GM19395 (cell line): ENCODE results near the gene BMP2K.
A peak's percentile ranks its signal among the peaks of the same experiment; 100 is the strongest.

Source experiments
- ATAC-seq: cut with Tn5 transposase; IDR thresholded peaks from one replicate; pipeline ENCODE4 v1.9.1; 2021; ENCODE audit warnings: mild to moderate bottlenecking, moderate library complexity; ENCODE audit not compliant: unreplicated experiment

BMP2K gene

GRCh38 chr4:78776079-78776728 is at the start of gene BMP2K:
Gene BMP2K, plus strand, starts transcription at chr4:78776350. Its CDS starts 194 bp downstream, at chr4:78776544.
- ATAC-seq, result peak; percentile 64

GRCh38 chr4:78726546-78726945 is 49.6 kb upstream of the BMP2K start:
- ATAC-seq, result no peak

- ATAC-seq, result no peak
Measured at GRCh38 chr4:78732332-78733104, 43.6 kb upstream of the BMP2K start.

- no peak for ATAC-seq
Measured at GRCh38 chr4:78734441-78735162, 41.5 kb upstream of the BMP2K start.

GRCh38 chr4:78735697-78736096 is 40.5 kb upstream of the BMP2K start:
- peak; percentile 72 for ATAC-seq

- ATAC-seq, result peak; percentile 59
Measured at GRCh38 chr4:78737035-78737434, 39.1 kb upstream of the BMP2K start.

- ATAC-seq, result no peak
Measured at GRCh38 chr4:78737973-78738372, 38.2 kb upstream of the BMP2K start.

- ATAC-seq, result peak; percentile 61
Measured at GRCh38 chr4:78742300-78742699, 33.9 kb upstream of the BMP2K start.

GRCh38 chr4:78747475-78747922 is 28.7 kb upstream of the BMP2K start:
- no peak for ATAC-seq

GRCh38 chr4:78748381-78748780 is 27.8 kb upstream of the BMP2K start:
- ATAC-seq, result no peak

- ATAC-seq, result peak; percentile 45
Measured at GRCh38 chr4:78749258-78749971, 26.7 kb upstream of the BMP2K start.

GRCh38 chr4:78749972-78750727 is 26.0 kb upstream of the BMP2K start:
- peak; percentile 91 for ATAC-seq

GRCh38 chr4:78753091-78753490 is 23.1 kb upstream of the BMP2K start:
- ATAC-seq, result no peak

- ATAC-seq, result no peak
Measured at GRCh38 chr4:78754872-78755271, 21.3 kb upstream of the BMP2K start.

GRCh38 chr4:78756137-78756536 is 20.0 kb upstream of the BMP2K start:
- no peak for ATAC-seq

- no peak for ATAC-seq
Measured at GRCh38 chr4:78756776-78757175, 19.4 kb upstream of the BMP2K start.

GRCh38 chr4:78757574-78757973 is 18.6 kb upstream of the BMP2K start:
- no peak for ATAC-seq

- ATAC-seq, result no peak
Measured at GRCh38 chr4:78758085-78758484, 18.1 kb upstream of the BMP2K start.

GRCh38 chr4:78762529-78762928 is 13.6 kb upstream of the BMP2K start:
- ATAC-seq, result no peak

GRCh38 chr4:78763251-78763650 is 12.9 kb upstream of the BMP2K start:
- no peak for ATAC-seq
